Hair follicular keratinocyte (primary cell): ENCODE measurements around the gene TTC31. TPM values are rescaled to one million over a fixed set of nuclear protein-coding genes. Genes with fewer than 3 reads are reported as not detected.

Experiments
- total RNA-seq: library from RNA; depleted of rRNA; stranded (reverse); fragments of >200 nt; gene quantifications from 2 replicates; pipeline ENCODE4 v1.2.3, GENCODE V29; 2015

The TTC31 gene
- 15.1 and 20.1 TPM in 2 replicates for total RNA-seq

GRCh38 chr2:74482801-74483674 lies at the start of gene TTC31, which contains the start of gene CCDC142:
TSS of gene TTC31 (plus strand) at chr2:74483081. CDS start at chr2:74483096, 15 bp downstream.
TSS of gene CCDC142 (minus strand) at chr2:74482998. CDS start at chr2:74482837, 161 bp downstream.

GRCh38 chr2:74441690-74442482 lies 41.0 kb upstream of the TTC31 start, which contains the start of gene RTKN:
TSS of gene RTKN (minus strand) at chr2:74441937. CDS start at chr2:74441816, 121 bp downstream.

DNA sequence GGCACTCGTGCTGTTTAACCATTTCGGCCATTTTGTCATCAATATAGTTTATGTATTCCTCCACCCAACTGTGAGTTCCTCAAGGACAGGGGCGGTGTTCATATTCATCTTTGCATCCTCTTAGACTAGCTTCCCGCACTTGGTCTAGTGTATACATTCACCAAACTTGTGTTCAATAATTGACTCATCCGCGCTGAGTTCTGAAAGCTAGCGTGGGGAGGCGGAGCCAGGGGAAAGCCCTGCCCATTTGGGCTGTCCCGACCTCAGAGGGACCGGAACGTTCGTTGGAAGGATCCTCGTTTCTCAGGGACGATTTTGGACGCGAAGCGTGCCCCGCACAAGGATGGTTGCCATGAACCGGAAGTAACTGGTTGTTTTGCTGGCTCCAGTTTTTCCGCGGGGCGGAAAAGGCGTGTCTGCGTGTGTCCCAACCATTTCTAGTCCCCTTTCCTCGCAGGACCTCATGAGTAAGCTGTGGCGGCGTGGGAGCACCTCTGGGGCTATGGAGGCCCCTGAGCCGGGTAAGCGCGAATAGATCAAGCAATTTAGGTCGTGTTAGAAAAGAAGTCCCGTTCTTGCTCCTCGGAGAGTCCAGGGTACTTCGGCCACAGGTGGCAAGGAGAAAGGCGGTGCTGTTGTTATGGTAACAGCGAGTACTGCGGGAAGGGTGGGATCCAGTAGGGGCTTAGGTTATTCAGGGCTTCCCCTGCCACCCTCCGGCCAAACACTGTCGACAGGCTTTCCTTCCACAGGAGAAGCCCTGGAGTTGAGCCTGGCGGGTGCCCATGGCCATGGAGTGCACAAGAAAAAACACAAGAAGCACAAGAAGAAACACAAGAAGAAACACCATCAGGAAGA lies 28.0 kb upstream of the TTC31 start, which contains the start of gene INO80B:
TSS of gene INO80B (plus strand) at position 434 of the 858 bp plus-strand sequence. CDS start at position 464, 30 bp downstream.

GRCh38 chr2:74458132-74458937 lies 24.5 kb upstream of the TTC31 start, which contains the start of gene WBP1:
TSS of gene WBP1 (plus strand) at chr2:74458438. CDS start at chr2:74458603, 165 bp downstream.

GRCh38 chr2:74472086-74472944 lies 10.6 kb upstream of the TTC31 start, which contains the start of gene MRPL53:
TSS of gene MRPL53 (minus strand) at chr2:74472680. CDS start at chr2:74472660, 20 bp downstream.

GRCh38 chr2:74499267-74499939 lies 16.5 kb downstream of the TTC31 start, which contains the start of gene LBX2:
TSS of gene LBX2 (minus strand) at chr2:74499603. CDS start at chr2:74499537, 66 bp downstream.

DNA sequence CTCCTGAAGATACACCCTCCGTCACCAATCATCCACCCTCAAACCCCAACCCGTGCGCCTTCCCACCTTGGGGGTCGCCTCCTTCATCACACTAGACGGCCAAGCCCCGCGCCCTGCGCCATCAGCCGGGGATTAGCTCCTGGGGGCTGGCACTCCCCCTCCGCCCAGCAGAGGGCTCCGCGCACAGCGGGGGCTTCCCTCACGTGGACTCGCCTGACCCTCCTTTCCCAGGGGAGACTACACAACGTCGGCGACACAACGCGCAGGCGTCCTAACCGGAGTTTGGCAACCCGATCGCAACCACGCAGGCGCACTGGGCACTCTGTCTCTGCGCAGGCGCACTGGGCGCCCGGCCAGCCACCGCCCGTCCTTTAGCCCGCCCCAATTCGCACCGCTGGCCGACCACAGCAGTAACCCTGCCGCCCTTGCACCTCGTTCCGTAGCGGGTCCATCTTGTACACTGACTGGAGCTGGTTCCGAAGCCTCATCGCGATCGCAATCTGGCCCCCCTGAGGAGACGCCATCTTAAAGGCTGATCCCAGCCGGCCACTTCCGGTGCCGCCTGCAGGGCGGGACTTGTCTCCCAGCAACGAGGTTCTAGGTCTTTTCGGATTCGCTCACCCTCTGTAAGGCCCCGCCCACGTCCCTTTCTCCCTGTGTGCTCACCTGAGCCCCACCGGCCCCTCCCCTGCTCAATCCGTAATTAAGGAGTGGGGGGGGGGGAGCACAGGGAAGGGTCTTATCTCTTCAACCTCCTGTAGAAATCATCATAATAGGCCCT lies 24.5 kb downstream of the TTC31 start, which contains the start of gene PCGF1:
TSS of gene PCGF1 (minus strand) at position 551 of the 781 bp plus-strand sequence. CDS start at position 524, 27 bp downstream.

GRCh38 chr2:74514368-74515270 lies 31.7 kb downstream of the TTC31 start, which contains the start of gene TLX2:
TSS of gene TLX2 (plus strand) at chr2:74514450. CDS start at chr2:74514807, 357 bp downstream.

DNA sequence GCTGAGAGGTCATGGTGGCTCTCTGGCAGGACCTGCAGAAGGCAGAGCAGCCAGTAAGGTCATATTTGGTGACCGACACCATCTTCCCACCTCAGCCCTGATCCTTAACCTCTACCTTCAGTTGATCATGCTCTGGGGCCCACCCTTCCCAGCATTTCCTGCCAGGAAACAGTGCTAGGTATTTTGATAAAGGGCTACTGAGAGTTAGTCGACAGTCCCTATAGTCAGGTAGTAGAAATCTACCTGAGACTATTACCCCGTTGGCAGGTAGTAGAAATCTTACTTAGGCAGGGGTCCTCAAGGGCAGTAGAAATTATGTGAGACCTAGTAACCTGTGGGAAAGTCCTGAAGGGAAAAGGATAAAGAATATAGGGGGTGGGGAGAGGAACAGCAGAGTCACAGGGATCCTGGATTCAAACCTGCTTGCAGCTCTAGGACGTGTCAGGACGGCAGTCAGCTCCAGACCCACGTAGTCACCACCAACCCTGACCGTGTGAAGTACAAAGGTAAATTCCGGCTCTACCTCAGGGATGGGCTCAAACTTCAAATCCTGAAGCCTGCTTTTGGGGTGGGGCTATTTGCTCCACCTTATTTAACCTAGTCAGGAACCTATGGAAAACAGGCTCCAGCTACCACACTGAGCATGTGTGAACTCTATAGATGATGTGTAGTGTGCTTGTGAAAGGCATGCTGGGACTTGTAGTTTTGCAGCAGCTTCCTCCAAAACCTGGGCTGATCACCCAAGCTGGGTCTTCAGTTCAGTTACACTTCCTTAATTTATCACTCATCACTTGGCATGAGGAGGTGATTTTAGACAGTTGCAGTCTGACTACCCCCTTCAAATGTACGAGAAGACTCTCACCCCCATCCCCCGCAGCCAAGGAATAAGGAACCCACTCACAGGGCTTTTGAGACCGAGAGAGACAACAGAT lies 43.1 kb downstream of the TTC31 start, which contains the start of gene DQX1:
TSS of gene DQX1 (minus strand) at position 515 of the 932 bp plus-strand sequence. CDS start at position 13, 502 bp downstream.

GRCh38 chr2:74529357-74530238 lies 46.7 kb downstream of the TTC31 start, which contains the start of the genes AUP1 and HTRA2:
TSS of gene AUP1 (minus strand) at chr2:74529706. CDS start at chr2:74529629, 77 bp downstream.
TSS of gene HTRA2 (plus strand) at chr2:74529933. CDS start at chr2:74530007, 74 bp downstream.

